Fibroblast of pulmonary artery (primary cell): Measurements from ENCODE around the gene ASMTL.
A peak's percentile ranks its signal among the peaks of the same experiment; 100 is the strongest.
"Not testable (repeated sequence)": the region's sequence is repeated elsewhere in the genome, so short reads cannot be mapped to it uniquely, and the experiment has no call there.

ENCODE experiments used
- DNase-seq: peaks from one replicate; pipeline ENCODE4 v3.0.0-alpha.2; 2010; ENCODE audit warnings: low read depth
- H3K4me3 ChIP-seq: replicated peaks from 2 replicates; pipeline ENCODE4 v1.5.1; 2011; ENCODE audit warnings: low read depth, mild to moderate bottlenecking, control low read depth, low read length, moderate library complexity
- CTCF ChIP-seq: IDR thresholded peaks from 2 replicates; pipeline ENCODE4 v1.5.1; 2011; ENCODE audit warnings: mild to moderate bottlenecking, control low read depth, low read length, inconsistent platforms; ENCODE audit errors: missing control alignments

ASMTL gene

GRCh38 chrX:1492421-1493012, 39.8 kb upstream of the ASMTL start:
- H3K4me3 ChIP-seq: no peak overlapping the region
- no peak for TF ChIP-seq CTCF
- no peak for DNase-seq

- H3K4me3 ChIP-seq: no peak overlapping the region
- TF ChIP-seq CTCF: no peak
- DNase-seq: peak; percentile 18
Measured at GRCh38 chrX:1491851-1492349, 39.2 kb upstream of the ASMTL start.

GRCh38 chrX:1491248-1491647, 38.5 kb upstream of the ASMTL start:
- DNase-seq, H3K4me3 ChIP-seq: not testable (repeated sequence)

- H3K4me3 ChIP-seq, DNase-seq: not testable (repeated sequence)
Measured at GRCh38 chrX:1490723-1491122, 38.0 kb upstream of the ASMTL start.

- DNase-seq, H3K4me3 ChIP-seq: not testable (repeated sequence)
Measured at GRCh38 chrX:1489354-1489753, 36.6 kb upstream of the ASMTL start.

- H3K4me3 ChIP-seq: no peak overlapping the region
- DNase-seq: no peak
- no peak for TF ChIP-seq CTCF
Measured at GRCh38 chrX:1488745-1489144, 36.0 kb upstream of the ASMTL start.

- TF ChIP-seq CTCF: no peak
- DNase-seq: no peak
- no peak overlapping the region for H3K4me3 ChIP-seq
Measured at GRCh38 chrX:1488141-1488540, 35.4 kb upstream of the ASMTL start.

- TF ChIP-seq CTCF: no peak
- H3K4me3 ChIP-seq: no peak overlapping the region
- DNase-seq: no peak
Measured at GRCh38 chrX:1487401-1487800, 34.7 kb upstream of the ASMTL start.
